SU-DHL-6 (cell line): ENCODE measurements around the gene KRTAP12-3.
"Not testable (repeated sequence)": the region's sequence is repeated elsewhere in the genome, so short reads cannot be mapped to it uniquely, and the experiment has no call there.

Experiments
- H2AFZ ChIP-seq: fragments of 200-600 bp; sonication (generic); 2 replicates; pipeline ENCODE4 v1.6.1; 2014; ENCODE audit warnings: low read depth, mild to moderate bottlenecking, moderate library complexity, mixed read lengths, antibody characterized with exemption, low read length; ENCODE audit not compliant: severe bottlenecking
- H3F3A ChIP-seq: fragments of 200-600 bp; shearing (Covaris generic); 2 replicates; pipeline ENCODE4 v1.6.0; 2016; ENCODE audit warnings: antibody characterized with exemption, mild to moderate bottlenecking; ENCODE audit not compliant: insufficient read depth
- H3K27ac ChIP-seq: fragments of 200-600 bp; sonication (generic); 2 replicates; pipeline ENCODE4 v1.5.1; 2016; ENCODE audit warnings: low read depth, mild to moderate bottlenecking, low read length, moderate library complexity, mixed read lengths
- H3K27me3 ChIP-seq: fragments of 200-600 bp; sonication (generic), shearing (Covaris generic); 2 replicates; pipeline ENCODE4 v1.6.0; 2014; ENCODE audit warnings: mild to moderate bottlenecking, low read length
- H3K36me3 ChIP-seq: fragments of 200-600 bp; sonication (generic); 2 replicates; pipeline ENCODE4 v1.6.1; 2014; ENCODE audit warnings: mild to moderate bottlenecking, low read length, mixed read lengths
- H3K4me2 ChIP-seq: fragments of 300-600, 200-600 bp; shearing (Covaris generic), sonication (generic); 2 replicates; pipeline ENCODE4 v1.6.0; 2014; ENCODE audit warnings: low read length, low read depth, mild to moderate bottlenecking; ENCODE audit not compliant: poor library complexity, severe bottlenecking
- H3K4me3 ChIP-seq: fragments of 200-600 bp; sonication (generic); 2 replicates; pipeline ENCODE4 v1.5.1; 2014; ENCODE audit warnings: antibody characterized with exemption, low read length, mild to moderate bottlenecking, mixed read lengths; ENCODE audit not compliant: insufficient read depth, poor library complexity, severe bottlenecking
- H3K79me2 ChIP-seq: fragments of 200-600 bp; sonication (generic); 2 replicates; pipeline ENCODE4 v1.6.1; 2014; ENCODE audit warnings: mild to moderate bottlenecking, low read length, moderate library complexity; ENCODE audit not compliant: insufficient read depth
- H3K9ac ChIP-seq: fragments of 200-600 bp; sonication (generic); 2 replicates; pipeline ENCODE4 v1.7.0; 2014; ENCODE audit warnings: mild to moderate bottlenecking, low read length
- H3K9me2 ChIP-seq: fragments of 200-600 bp; sonication (generic); replicated peaks from 2 replicates; pipeline ENCODE4 v1.6.1; 2014; ENCODE audit warnings: low read length; ENCODE audit not compliant: insufficient read depth
- H3K9me3 ChIP-seq: fragments of 200-600 bp; sonication (generic); 2 replicates; pipeline ENCODE4 v1.6.1; 2014; ENCODE audit warnings: low read length, mixed read lengths; ENCODE audit not compliant: insufficient read depth
- H4K20me1 ChIP-seq: fragments of 200-600 bp; sonication (generic); 2 replicates; pipeline ENCODE4 v1.6.1; 2014; ENCODE audit warnings: low read depth, mild to moderate bottlenecking, antibody characterized with exemption, low read length, moderate library complexity, mixed read lengths
- EZH2phosphoT487 ChIP-seq: fragments of 200-600 bp; sonication (generic), shearing (Covaris generic); conservative IDR thresholded peaks from 2 replicates; pipeline ENCODE4 v1.6.1; 2018; ENCODE audit warnings: mild to moderate bottlenecking, antibody characterized with exemption, low read length, moderate library complexity, mixed read lengths
- TF ChIP-seq, protein P1 (sequence below): fragments of 200-600 bp; sonication (generic); IDR thresholded peaks from one replicate; pipeline ENCODE4 v1.5.1; 2017; ENCODE audit warnings: antibody characterized with exemption, mild to moderate bottlenecking, low read length, moderate library complexity; ENCODE audit not compliant: insufficient read depth, poor library complexity, severe bottlenecking

The KRTAP12-3 gene

DNA sequence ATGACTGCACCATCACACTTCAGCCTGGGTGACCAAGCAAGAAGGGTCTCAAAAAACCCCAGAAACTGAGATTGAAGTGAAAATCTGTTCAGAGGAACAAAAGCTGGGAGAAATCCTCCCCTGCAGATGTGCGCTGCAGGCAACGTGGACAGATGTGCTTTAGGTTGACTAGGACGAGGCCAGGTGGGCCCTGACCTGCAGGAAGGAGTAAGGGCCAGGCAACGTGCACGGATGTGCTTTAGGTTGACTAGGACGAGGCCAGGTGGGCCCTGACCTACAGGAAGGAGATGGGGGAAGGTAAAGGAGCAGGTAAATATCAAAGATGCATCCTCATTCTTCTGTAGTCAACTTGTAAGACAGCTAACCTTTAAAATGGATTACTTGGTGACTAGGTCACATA is 26.8 kb downstream of the KRTAP12-3 start:
- H3K9ac ChIP-seq: no peak overlapping the region
- no peaks in the 10 kb centered on the region for H3F3A ChIP-seq
- H3K36me3 ChIP-seq: no peaks in the 10 kb centered on the region
- H4K20me1 ChIP-seq: no peaks in the 10 kb centered on the region
- no peak overlapping the region for H2AFZ ChIP-seq
- TF ChIP-seq, protein P1, sequence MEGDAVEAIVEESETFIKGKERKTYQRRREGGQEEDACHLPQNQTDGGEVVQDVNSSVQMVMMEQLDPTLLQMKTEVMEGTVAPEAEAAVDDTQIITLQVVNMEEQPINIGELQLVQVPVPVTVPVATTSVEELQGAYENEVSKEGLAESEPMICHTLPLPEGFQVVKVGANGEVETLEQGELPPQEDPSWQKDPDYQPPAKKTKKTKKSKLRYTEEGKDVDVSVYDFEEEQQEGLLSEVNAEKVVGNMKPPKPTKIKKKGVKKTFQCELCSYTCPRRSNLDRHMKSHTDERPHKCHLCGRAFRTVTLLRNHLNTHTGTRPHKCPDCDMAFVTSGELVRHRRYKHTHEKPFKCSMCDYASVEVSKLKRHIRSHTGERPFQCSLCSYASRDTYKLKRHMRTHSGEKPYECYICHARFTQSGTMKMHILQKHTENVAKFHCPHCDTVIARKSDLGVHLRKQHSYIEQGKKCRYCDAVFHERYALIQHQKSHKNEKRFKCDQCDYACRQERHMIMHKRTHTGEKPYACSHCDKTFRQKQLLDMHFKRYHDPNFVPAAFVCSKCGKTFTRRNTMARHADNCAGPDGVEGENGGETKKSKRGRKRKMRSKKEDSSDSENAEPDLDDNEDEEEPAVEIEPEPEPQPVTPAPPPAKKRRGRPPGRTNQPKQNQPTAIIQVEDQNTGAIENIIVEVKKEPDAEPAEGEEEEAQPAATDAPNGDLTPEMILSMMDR: no peak
- H3K4me2 ChIP-seq: no peak overlapping the region
- H3K79me2 ChIP-seq: no peaks in the 10 kb centered on the region
- H3K27ac ChIP-seq: no peak overlapping the region
- no peaks in the 10 kb centered on the region for H3K27me3 ChIP-seq
- H3K9me3 ChIP-seq: no peaks in the 10 kb centered on the region
- H3K4me3 ChIP-seq: no peak overlapping the region
- H3K9me2 ChIP-seq: no peaks in the 10 kb centered on the region

DNA sequence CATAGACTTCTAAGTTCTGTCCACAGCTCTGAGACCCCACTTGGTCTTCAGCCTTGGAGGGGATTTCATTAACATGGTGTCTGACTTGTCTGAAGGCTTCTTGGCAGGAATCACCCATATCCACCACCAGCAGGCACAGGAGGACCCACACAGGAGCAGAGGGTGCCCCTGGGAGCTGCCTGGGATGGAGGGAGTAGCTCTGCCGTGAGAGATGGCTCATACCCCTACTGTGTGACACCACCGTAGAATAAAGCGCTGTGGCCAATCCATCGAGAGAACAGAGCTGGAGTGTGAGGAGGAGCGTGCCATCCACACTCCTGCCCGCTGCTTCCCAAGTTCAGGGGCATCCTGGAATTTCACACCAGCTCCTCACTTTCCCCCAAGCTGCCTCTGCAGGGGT is 27.3 kb downstream of the KRTAP12-3 start:
- not testable (repeated sequence) for H3K36me3 ChIP-seq, H3F3A ChIP-seq, H3K27me3 ChIP-seq, H3K9me2 ChIP-seq, H3K4me2 ChIP-seq, H3K79me2 ChIP-seq, H2AFZ ChIP-seq, H3K9ac ChIP-seq, H4K20me1 ChIP-seq, H3K4me3 ChIP-seq, H3K9me3 ChIP-seq, H3K27ac ChIP-seq

GRCh38 chr21:44686000-44686781 is 28.5 kb downstream of the KRTAP12-3 start:
- Histone ChIP-seq H3K27me3 (no peaks in the 10 kb centered on the region), H3K27ac (no peak overlapping the region), H3K9me3 (no peaks in the 10 kb centered on the region), H3K36me3 (no peaks in the 10 kb centered on the region), H3K79me2 (no peaks in the 10 kb centered on the region), H2AFZ (no peak overlapping the region), H3K9ac (no peak overlapping the region), H3K4me3 (no peak overlapping the region), H3K9me2 (no peaks in the 10 kb centered on the region), H3F3A (no peaks in the 10 kb centered on the region), H4K20me1 (no peaks in the 10 kb centered on the region), H3K4me2 (no peak overlapping the region)
- no peak for TF ChIP-seq EZH2phosphoT487
- TF ChIP-seq, protein P1: no peak

DNA sequence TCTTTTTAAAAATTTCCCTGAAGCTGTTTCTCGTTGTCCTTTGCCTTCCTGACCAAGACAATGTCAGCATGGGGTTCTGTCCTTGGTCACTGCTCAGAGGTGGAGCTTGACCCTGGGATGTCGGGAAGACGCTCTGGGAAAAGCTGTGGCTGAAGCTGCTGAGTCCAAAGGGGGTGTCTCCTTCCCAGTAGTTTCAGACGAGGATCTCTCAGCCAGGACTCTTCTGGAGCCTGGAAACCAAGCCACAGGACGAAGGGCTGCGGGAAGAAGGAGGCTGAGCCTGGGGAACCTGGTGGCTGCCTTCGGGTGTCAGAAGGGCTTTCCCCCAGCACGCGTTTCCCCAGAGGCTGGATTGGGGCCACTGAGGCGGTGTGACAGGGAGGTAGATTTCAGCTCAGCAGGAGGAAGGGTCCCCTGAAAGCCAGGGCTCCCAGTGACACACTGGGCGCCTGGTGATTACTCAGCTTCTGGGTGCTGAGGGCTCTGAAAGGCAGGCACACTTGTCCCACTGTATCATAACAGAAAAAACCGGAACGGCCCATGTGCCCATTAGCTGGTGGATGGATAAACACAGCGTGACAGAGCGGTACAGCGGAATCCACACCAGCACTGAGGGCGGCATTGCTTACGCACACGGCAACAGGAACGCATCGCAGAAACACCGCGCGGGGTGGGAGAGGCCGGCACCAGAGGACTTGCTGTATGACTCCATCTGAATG is 29.3 kb downstream of the KRTAP12-3 start:
- H3K4me3 ChIP-seq: no peak overlapping the region
- TF ChIP-seq EZH2phosphoT487: no peak
- TF ChIP-seq, protein P1: no peak
- no peaks in the 10 kb centered on the region for H3K27me3 ChIP-seq

More for the DNA sequence above, 29.3 kb downstream of the KRTAP12-3 start:
- no peak overlapping the region for H3K9ac ChIP-seq
- H3F3A ChIP-seq: no peaks in the 10 kb centered on the region
- H3K9me3 ChIP-seq: no peaks in the 10 kb centered on the region
- H2AFZ ChIP-seq: no peak overlapping the region
- H3K36me3 ChIP-seq: no peaks in the 10 kb centered on the region
- no peaks in the 10 kb centered on the region for H3K79me2 ChIP-seq
- H4K20me1 ChIP-seq: no peaks in the 10 kb centered on the region
- no peaks in the 10 kb centered on the region for H3K9me2 ChIP-seq
- no peak overlapping the region for H3K27ac ChIP-seq
- no peak overlapping the region for H3K4me2 ChIP-seq
